Smooth muscle cell (in vitro differentiated cells): ENCODE data around the gene DLGAP1. TPM values are rescaled to one million over a fixed set of nuclear protein-coding genes. Genes with fewer than 3 reads are reported as not detected.

Source experiments
- DNase-seq: peaks from one replicate; lab custom pipeline; 2025; ENCODE audit not compliant: unreplicated experiment; lab: John Stamatoyannopoulos, UW
- H2AFZ ChIP-seq: fragments of 200-600 bp; sonication (generic); 2 replicates; pipeline ENCODE4 v1.6.0; 2016; ENCODE audit warnings: antibody characterized with exemption, low read depth, mild to moderate bottlenecking
- H3F3A ChIP-seq: fragments of 200-600 bp; sonication (generic); 2 replicates; pipeline ENCODE4 v1.6.0; 2017; ENCODE audit warnings: antibody characterized with exemption, low read depth
- H3K27ac ChIP-seq: fragments of 200-600 bp; sonication (generic); 2 replicates; pipeline ENCODE4 v1.5.1; 2016; ENCODE audit warnings: low read depth, mild to moderate bottlenecking
- H3K27me3 ChIP-seq: fragments of 200-600 bp; sonication (generic); 2 replicates; pipeline ENCODE4 v1.6.1; 2016; ENCODE audit warnings: low read depth, mild to moderate bottlenecking
- H3K36me3 ChIP-seq: fragments of 200-600 bp; sonication (generic); 2 replicates; pipeline ENCODE4 v1.5.1; 2016; ENCODE audit warnings: low read depth
- H3K4me1 ChIP-seq: fragments of 200-600 bp; sonication (generic); 2 replicates; pipeline ENCODE4 v1.5.1; 2016; ENCODE audit warnings: low read depth
- H3K4me2 ChIP-seq: fragments of 200-600 bp; sonication (generic); 2 replicates; pipeline ENCODE4 v1.6.0; 2016; ENCODE audit warnings: mild to moderate bottlenecking
- H3K4me3 ChIP-seq: fragments of 200-600 bp; sonication (generic); 2 replicates; pipeline ENCODE4 v1.5.1; 2016; ENCODE audit warnings: mild to moderate bottlenecking
- H3K79me2 ChIP-seq: fragments of 200-600 bp; sonication (generic); 2 replicates; pipeline ENCODE4 v1.6.0; 2016; ENCODE audit warnings: low read depth, mild to moderate bottlenecking
- H3K9ac ChIP-seq: fragments of 200-600 bp; sonication (generic); 2 replicates; pipeline ENCODE4 v1.6.0; 2016; ENCODE audit warnings: low read depth
- H3K9me3 ChIP-seq: fragments of 200-600 bp; sonication (generic); replicated peaks from 2 replicates; pipeline ENCODE4 v1.5.1; 2016; ENCODE audit warnings: low read depth
- H4K20me1 ChIP-seq: fragments of 200-600 bp; sonication (generic); 2 replicates; pipeline ENCODE4 v1.6.0; 2016; ENCODE audit warnings: low read depth
- CTCF ChIP-seq: fragments of 200-600 bp; sonication (generic); IDR thresholded peaks from 2 replicates; pipeline ENCODE4 v1.5.1; 2017; ENCODE audit warnings: borderline replicate concordance, mild to moderate bottlenecking, antibody characterized with exemption; ENCODE audit not compliant: insufficient read depth, poor library complexity, severe bottlenecking
- WGBS: methylation state at CpG from one replicate; pipeline ENCODE4 v1.1.7; 2016; ENCODE audit warnings: low lambda C conversion rate; 5-methylcytosine and 5-hydroxymethylcytosine counted together
- polyA plus RNA-seq: library from polyadenylated mRNA; unstranded; fragments of >200 nt; fragmentation: Nextera tagmentation; extraction: Ambion mirVana; gene quantifications from 2 replicates; pipeline ENCODE4 v1.2.1, GENCODE V29; 2016
- total RNA-seq: library from RNA; depleted of rRNA; stranded (reverse); fragments of >200 nt; gene quantifications from 2 replicates; pipeline ENCODE4 v1.2.3, GENCODE V29; 2014

DLGAP1 gene
- total and polyA plus RNA-seq, 2 experiments from 2014 or later: 2.6 to 11.3 TPM

GRCh38 chr18:3793545-3793944 is 661.6 kb downstream of the DLGAP1 start:
- H3K4me1 ChIP-seq: no peaks in the 10 kb centered on the region
- no peaks in the 10 kb centered on the region for H3F3A ChIP-seq
- no peak overlapping the region for H3K4me3 ChIP-seq
- H3K27ac ChIP-seq: no peak overlapping the region
- H2AFZ ChIP-seq: no peak overlapping the region
- H3K9ac ChIP-seq: no peak overlapping the region
- no peak for TF ChIP-seq CTCF
- DNase-seq: no peak
- H4K20me1 ChIP-seq: no peaks in the 10 kb centered on the region
- no peak overlapping the region for H3K4me2 ChIP-seq
- no peaks in the 10 kb centered on the region for H3K79me2 ChIP-seq
- H3K27me3 ChIP-seq: no peaks in the 10 kb centered on the region
- H3K36me3 ChIP-seq: no peaks in the 10 kb centered on the region
- H3K9me3 ChIP-seq: no peaks in the 10 kb centered on the region
- 74% methylated on average over 6 of the region's 6 CpGs for WGBS

- Histone ChIP-seq H3K27me3 (no peaks in the 10 kb centered on the region), H3F3A (no peaks in the 10 kb centered on the region), H3K79me2 (no peaks in the 10 kb centered on the region), H3K4me3 (no peak overlapping the region), H2AFZ (no peak overlapping the region), H3K4me2 (no peak overlapping the region), H3K36me3 (no peaks in the 10 kb centered on the region), H3K27ac (no peak overlapping the region), H4K20me1 (no peaks in the 10 kb centered on the region), H3K9ac (no peak overlapping the region), H3K4me1 (no peaks in the 10 kb centered on the region), H3K9me3 (no peaks in the 10 kb centered on the region)
- WGBS: 87% methylated on average over 5 of the region's 5 CpGs
- TF ChIP-seq CTCF: no peak
- DNase-seq: no peak
Measured at GRCh38 chr18:3793111-3793510, 662.0 kb downstream of the DLGAP1 start.

- H2AFZ ChIP-seq: no peak overlapping the region
- H3K79me2 ChIP-seq: no peaks in the 10 kb centered on the region
- H3K27me3 ChIP-seq: no peaks in the 10 kb centered on the region
- no peak for TF ChIP-seq CTCF
- H3K4me2 ChIP-seq: no peak overlapping the region
- no peaks in the 10 kb centered on the region for H3K9me3 ChIP-seq
- H3K9ac ChIP-seq: no peak overlapping the region
- H3K27ac ChIP-seq: no peak overlapping the region
- no peak overlapping the region for H3K4me3 ChIP-seq
- H3K4me1 ChIP-seq: no peaks in the 10 kb centered on the region
- no peaks in the 10 kb centered on the region for H4K20me1 ChIP-seq
- no peak for DNase-seq
- 95% methylated on average over 9 of the region's 9 CpGs for WGBS
- no peaks in the 10 kb centered on the region for H3K36me3 ChIP-seq
- H3F3A ChIP-seq: no peaks in the 10 kb centered on the region
Measured at GRCh38 chr18:3792711-3793110, 662.4 kb downstream of the DLGAP1 start.

DNA sequence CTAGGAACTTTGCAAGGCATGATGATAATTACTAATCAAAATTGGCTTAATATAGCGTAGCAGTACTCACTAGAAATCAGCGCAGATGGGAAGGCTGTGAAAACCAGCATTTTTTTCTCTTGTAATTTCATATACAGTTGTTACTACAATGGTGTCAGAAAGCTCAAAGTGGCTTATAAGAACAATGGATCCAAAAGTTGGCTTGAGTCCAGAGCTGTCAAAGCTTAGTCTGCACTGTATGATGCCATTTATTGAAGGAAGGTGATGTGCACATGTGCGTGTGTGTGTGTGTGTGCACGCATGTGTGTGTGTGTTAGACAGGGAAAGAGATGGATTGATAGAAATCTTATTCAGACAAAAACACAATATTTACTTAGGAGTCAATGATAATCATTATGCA is 663.9 kb downstream of the DLGAP1 start:
- Histone ChIP-seq H3K9ac (no peak overlapping the region), H4K20me1 (no peaks in the 10 kb centered on the region), H3K79me2 (no peaks in the 10 kb centered on the region), H3K4me1 (no peaks in the 10 kb centered on the region), H3K4me2 (no peak overlapping the region), H3F3A (no peaks in the 10 kb centered on the region), H3K36me3 (no peaks in the 10 kb centered on the region), H2AFZ (no peak overlapping the region), H3K27ac (no peak overlapping the region), H3K4me3 (no peak overlapping the region), H3K9me3 (no peaks in the 10 kb centered on the region), H3K27me3 (no peaks in the 10 kb centered on the region)
- WGBS: 79% methylated on average over 4 of the region's 4 CpGs
- DNase-seq: no peak
- TF ChIP-seq CTCF: no peak
